ENCODE results near the gene KRT13.

GRCh38 chr17:41518031-41518430, 12.6 kb upstream of the KRT13 start:
- no peak for TF ChIP-seq CTCF (IDR thresholded peaks at IDR 0.05; ENCODE audit: insufficient read depth, low read length)
- no peak for TF ChIP-seq REST (IDR thresholded peaks at IDR 0.05; ENCODE audit: insufficient replicate concordance, low read depth)
- TF ChIP-seq GABPA (IDR thresholded peaks at IDR 0.05; ENCODE audit: low read depth), result no peak
- no peak for TF ChIP-seq POLR2AphosphoS5 (IDR thresholded peaks at IDR 0.05; ENCODE audit: low read depth)
